Activated B cell treated with CpG ODN at 0.5 μM for 24 hours (primary cell): ENCODE data around the gene CDK17. TPM values are rescaled to one million over a fixed set of nuclear protein-coding genes. Genes with fewer than 3 reads are reported as not detected.
A peak's percentile ranks its signal among the peaks of the same experiment; 100 is the strongest.
"Not testable (repeated sequence)": the region's sequence is repeated elsewhere in the genome, so short reads cannot be mapped to it uniquely, and the experiment has no call there.

ENCODE experiments used
- ATAC-seq: fragments of 200-7000 bp; cut with Tn5 transposase; one replicate; pipeline ENCODE4 v1.10.0; 2021; ENCODE audit warnings: low read depth, mild to moderate bottlenecking, moderate library complexity
- CTCF ChIA-PET: fragments of 350-600 bp; sonication (Branson Sonifier 250); formaldehyde crosslinking; loops from one replicate; lab custom pipeline; 2021; ENCODE audit warnings: antibody characterized with exemption; lab: Charles Lee
- POLR2A ChIA-PET: fragments of 350-600 bp; sonication (Branson Sonifier 250); formaldehyde crosslinking; loops from one replicate; lab custom pipeline; 2021; ENCODE audit warnings: antibody characterized with exemption; lab: Charles Lee
- DNase-seq: peaks from one replicate; pipeline ENCODE4 v3.0.0; 2022
- H3K27ac Mint-ChIP-seq: one replicate; pipeline ENCODE4 v1.8.0; 2020; ENCODE audit warnings: mixed read lengths
- H3K27me3 Mint-ChIP-seq: one replicate; pipeline ENCODE4 v1.8.0; 2021; ENCODE audit warnings: mixed read lengths
- H3K36me3 Mint-ChIP-seq: one replicate; pipeline ENCODE4 v1.8.0; 2021; ENCODE audit warnings: low read depth, mixed read lengths
- H3K4me1 Mint-ChIP-seq: one replicate; pipeline ENCODE4 v1.8.0; 2021; ENCODE audit warnings: mixed read lengths
- H3K4me3 Mint-ChIP-seq: one replicate; pipeline ENCODE4 v1.8.0; 2020; ENCODE audit warnings: mild to moderate bottlenecking, mixed read lengths
- H3K9me3 Mint-ChIP-seq: one replicate; pipeline ENCODE4 v1.8.0; 2020; ENCODE audit warnings: mixed read lengths
- intact Hi-C: fragments of 100-400 bp; cut with micrococcal nuclease; formaldehyde crosslinking; loops from one replicate; pipeline ENCODE4 v1.15.1; 2024
- total RNA-seq: library from RNA; stranded (reverse); gene quantifications from 2 replicates; pipeline ENCODE4 v1.2.3, GENCODE V29; 2022
- TF ChIP-seq, protein P1 (sequence below): fragments of 200-600 bp; IDR thresholded peaks from one replicate; pipeline ENCODE4 v1.8.0; 2022; ENCODE audit warnings: antibody characterized with exemption, mild to moderate bottlenecking

Gene CDK17
- total RNA-seq, 1 donor from 2014 or later = 57.3 TPM

GRCh38 chr12:96321941-96322340, 78.3 kb downstream of the CDK17 start:
- DNase-seq (no peak), ATAC-seq (no peak)
- no peak overlapping the region for H3K27ac Mint-ChIP-seq
- intact Hi-C loops = no loop called here
- TF ChIP-seq, protein P1, sequence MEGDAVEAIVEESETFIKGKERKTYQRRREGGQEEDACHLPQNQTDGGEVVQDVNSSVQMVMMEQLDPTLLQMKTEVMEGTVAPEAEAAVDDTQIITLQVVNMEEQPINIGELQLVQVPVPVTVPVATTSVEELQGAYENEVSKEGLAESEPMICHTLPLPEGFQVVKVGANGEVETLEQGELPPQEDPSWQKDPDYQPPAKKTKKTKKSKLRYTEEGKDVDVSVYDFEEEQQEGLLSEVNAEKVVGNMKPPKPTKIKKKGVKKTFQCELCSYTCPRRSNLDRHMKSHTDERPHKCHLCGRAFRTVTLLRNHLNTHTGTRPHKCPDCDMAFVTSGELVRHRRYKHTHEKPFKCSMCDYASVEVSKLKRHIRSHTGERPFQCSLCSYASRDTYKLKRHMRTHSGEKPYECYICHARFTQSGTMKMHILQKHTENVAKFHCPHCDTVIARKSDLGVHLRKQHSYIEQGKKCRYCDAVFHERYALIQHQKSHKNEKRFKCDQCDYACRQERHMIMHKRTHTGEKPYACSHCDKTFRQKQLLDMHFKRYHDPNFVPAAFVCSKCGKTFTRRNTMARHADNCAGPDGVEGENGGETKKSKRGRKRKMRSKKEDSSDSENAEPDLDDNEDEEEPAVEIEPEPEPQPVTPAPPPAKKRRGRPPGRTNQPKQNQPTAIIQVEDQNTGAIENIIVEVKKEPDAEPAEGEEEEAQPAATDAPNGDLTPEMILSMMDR = no peak
- peaks cover 27% of the 10 kb centered on the region for H3K4me1 Mint-ChIP-seq
- peaks cover 23% of the 10 kb centered on the region for H3K36me3 Mint-ChIP-seq
- no peaks in the 10 kb centered on the region for H3K9me3 Mint-ChIP-seq
- POLR2A ChIA-PET = no interaction called here
- no peaks in the 10 kb centered on the region for H3K27me3 Mint-ChIP-seq
- CTCF ChIA-PET = no interaction called here
- no peak overlapping the region for H3K4me3 Mint-ChIP-seq

- H3K9me3 Mint-ChIP-seq, H3K27me3 Mint-ChIP-seq, DNase-seq, H3K27ac Mint-ChIP-seq, ATAC-seq, H3K4me3 Mint-ChIP-seq, CTCF ChIA-PET, intact Hi-C loops, POLR2A ChIA-PET: not testable (repeated sequence)
- Mint-ChIP-seq H3K36me3 (peaks cover 16% of the 10 kb centered on the region), H3K4me1 (peaks cover 18% of the 10 kb centered on the region)
These were observed 82.4 kb downstream of the CDK17 start for GRCh38 chr12:96317801-96318200.

DNA sequence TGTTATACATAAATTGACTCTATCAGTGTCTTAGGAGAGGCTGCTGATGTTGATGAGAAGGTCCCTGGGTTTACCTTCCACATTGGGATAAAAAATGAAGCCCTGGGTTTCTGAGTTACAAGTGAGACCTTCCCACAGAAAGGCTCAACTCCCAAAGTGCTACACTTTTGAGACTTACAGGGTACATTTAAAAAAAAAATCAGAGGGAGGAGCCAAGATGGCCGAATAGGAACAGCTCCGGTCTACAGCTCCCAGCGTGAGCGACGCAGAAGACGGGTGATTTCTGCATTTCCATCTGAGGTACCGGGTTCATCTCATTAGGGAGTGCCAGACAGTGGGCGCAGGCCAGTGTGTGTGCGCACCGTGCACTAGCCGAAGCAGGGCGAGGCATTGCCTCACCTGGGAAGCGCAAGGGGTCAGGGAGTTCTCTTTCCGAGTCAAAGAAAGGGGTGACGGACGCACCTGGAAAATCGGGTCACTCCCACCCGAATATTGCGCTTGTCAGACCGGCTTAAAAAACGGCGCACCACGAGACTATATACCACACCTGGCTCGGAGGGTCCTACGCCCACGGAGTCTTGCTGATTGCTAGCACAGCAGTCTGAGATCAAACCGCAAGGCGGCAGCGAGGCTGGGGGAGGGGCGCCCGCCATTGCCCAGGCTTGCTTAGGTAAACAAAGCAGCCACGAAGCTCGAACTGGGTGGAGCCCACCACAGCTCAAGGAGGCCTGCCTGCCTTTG, 84.3 kb downstream of the CDK17 start:
- H3K27me3 Mint-ChIP-seq, DNase-seq, H3K9me3 Mint-ChIP-seq, H3K36me3 Mint-ChIP-seq, intact Hi-C loops: not testable (repeated sequence)
- Mint-ChIP-seq H3K4me1 (peaks cover 18% of the 10 kb centered on the region), H3K4me3 (peak overlapping the region; percentile 83), H3K27ac (peak overlapping the region; percentile 69)
- ChIA-PET CTCF (interaction anchor here (0.6 kb wide), 1 partner anchor 79 kb away, joined by 3 read pairs; no protein-coding TSS in a partner anchor), POLR2A (interaction anchor here (0.6 kb wide), 1 partner anchor 33 kb away, joined by 3 read pairs; no protein-coding TSS in a partner anchor)
- ATAC-seq = peak; percentile 34

DNA sequence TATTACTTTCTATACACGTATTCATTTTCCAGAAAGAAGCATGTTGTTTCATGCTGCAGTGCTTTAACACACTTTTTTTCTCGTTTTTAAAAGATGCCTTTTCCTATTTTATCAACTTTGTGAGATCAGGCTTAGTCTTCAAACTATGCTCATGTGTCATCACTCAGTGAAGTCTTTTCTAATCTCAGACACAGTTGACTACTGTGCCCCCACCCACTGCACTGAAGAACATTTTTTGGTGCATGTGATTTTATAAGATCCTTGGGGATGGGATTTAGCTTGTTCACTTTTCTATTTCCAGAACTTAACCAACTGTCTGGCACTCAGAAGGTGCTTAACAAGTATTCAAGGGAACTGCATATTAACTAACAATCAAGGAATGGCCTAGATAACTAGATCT, 85.5 kb downstream of the CDK17 start:
- no peak overlapping the region for H3K27ac Mint-ChIP-seq
- ATAC-seq = no peak
- no peaks in the 10 kb centered on the region for H3K27me3 Mint-ChIP-seq

GRCh38 chr12:96313606-96314005, 86.6 kb downstream of the CDK17 start:
- Mint-ChIP-seq H3K36me3 (peaks cover 24% of the 10 kb centered on the region), H3K4me1 (peaks cover 18% of the 10 kb centered on the region), H3K4me3 (no peak overlapping the region), H3K27ac (no peak overlapping the region), H3K9me3 (no peaks in the 10 kb centered on the region), H3K27me3 (no peaks in the 10 kb centered on the region)
- intact Hi-C loops = no loop called here
- ATAC-seq (no peak), DNase-seq (no peak)
- TF ChIP-seq, protein P1 = no peak
- POLR2A ChIA-PET = interaction anchor here (1.0 kb wide), 1 partner anchor 86 kb away, joined by 4 read pairs; no protein-coding TSS in a partner anchor
- CTCF ChIA-PET = interaction anchor here (1.1 to 1.6 kb wide), 2 partner anchors 14 to 86 kb away, joined by 4 read pairs; partner anchors contain the start of gene CDK17

More for the DNA sequence above, 85.5 kb downstream of the CDK17 start:
- Mint-ChIP-seq H3K36me3 (peaks cover 16% of the 10 kb centered on the region), H3K9me3 (no peaks in the 10 kb centered on the region), H3K4me3 (no peak overlapping the region), H3K4me1 (peaks cover 18% of the 10 kb centered on the region)
- ChIA-PET POLR2A (interaction anchor here (1.0 kb wide), 1 partner anchor 85 kb away, joined by 4 read pairs; no protein-coding TSS in a partner anchor), CTCF (no interaction called here)
- no peak for DNase-seq
- intact Hi-C loops = no loop called here
- TF ChIP-seq, protein P1 = no peak

DNA sequence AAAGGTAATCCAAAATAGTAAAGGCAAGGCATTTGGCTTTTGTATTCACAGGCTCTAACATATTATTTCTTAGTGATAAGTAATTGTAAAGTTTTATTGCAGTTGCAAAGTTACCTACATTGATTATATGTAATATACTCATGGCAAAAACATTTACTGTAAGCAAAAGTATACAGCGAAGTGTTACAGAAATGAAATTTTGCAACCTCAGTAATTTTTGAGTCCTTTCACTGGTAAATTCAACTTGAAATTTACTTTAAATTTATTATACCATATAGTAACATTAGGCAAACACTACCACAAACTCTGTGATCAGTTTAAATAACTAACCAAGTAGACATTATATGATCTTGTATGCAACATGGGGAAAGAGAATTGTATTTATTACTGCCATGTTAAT, 89.0 kb downstream of the CDK17 start:
- intact Hi-C loops = no loop called here
- no peak overlapping the region for H3K4me3 Mint-ChIP-seq
- no peak for ATAC-seq

More for the DNA sequence above, 89.0 kb downstream of the CDK17 start:
- Mint-ChIP-seq H3K9me3 (no peaks in the 10 kb centered on the region), H3K4me1 (peaks cover 18% of the 10 kb centered on the region), H3K36me3 (peaks cover 29% of the 10 kb centered on the region), H3K27me3 (no peaks in the 10 kb centered on the region), H3K27ac (no peak overlapping the region)
- TF ChIP-seq, protein P1 = no peak
- ChIA-PET CTCF (interaction anchor here (1.6 kb wide), 1 partner anchor 205 kb away, joined by 3 read pairs; no protein-coding TSS in a partner anchor), POLR2A (no interaction called here)
- no peak for DNase-seq
